SK-N-SH (cell line): ENCODE measurements around the gene CRB1.

Experiments
- ELF1 ChIP-seq: IDR thresholded peaks from 2 replicates; pipeline ENCODE4 v1.4.0; 2012
- GABPA ChIP-seq: IDR thresholded peaks from 2 replicates; pipeline ENCODE4 v1.4.0; 2012; ENCODE audit warnings: low read depth, mild to moderate bottlenecking
- MEF2A ChIP-seq: IDR thresholded peaks from 2 replicates; pipeline ENCODE4 v1.4.0; 2012; ENCODE audit warnings: low read depth, borderline replicate concordance
- NRF1 ChIP-seq: IDR thresholded peaks from 2 replicates; pipeline ENCODE4 v1.6.1; 2012; ENCODE audit warnings: low read depth, mild to moderate bottlenecking, low read length
- POLR2AphosphoS5 ChIP-seq: IDR thresholded peaks from 2 replicates; pipeline ENCODE4 v1.6.1; 2012; ENCODE audit warnings: low read depth, low read length
- RAD21 ChIP-seq: IDR thresholded peaks from 2 replicates; pipeline ENCODE4 v1.6.1; 2012; ENCODE audit warnings: mild to moderate bottlenecking, low read length
- REST ChIP-seq: IDR thresholded peaks from 2 replicates; pipeline ENCODE4 v1.6.1; 2012; ENCODE audit warnings: mild to moderate bottlenecking, low read depth, low read length, moderate library complexity
- SMC3 ChIP-seq: IDR thresholded peaks from 2 replicates; pipeline ENCODE4 v1.6.1; 2012; ENCODE audit warnings: low read depth, low read length, improper control_type of control experiment
- TAF1 ChIP-seq: IDR thresholded peaks from 2 replicates; pipeline ENCODE4 v1.6.1; 2012; ENCODE audit warnings: low read depth, mild to moderate bottlenecking, low read length, moderate library complexity, borderline replicate concordance
- TEAD4 ChIP-seq: IDR thresholded peaks from 2 replicates; pipeline ENCODE4 v1.4.0; 2012; ENCODE audit warnings: mild to moderate bottlenecking, borderline replicate concordance; ENCODE audit not compliant: insufficient read depth
- TF ChIP-seq, protein P1 (sequence below): fragments of 200-600 bp; sonication (generic); IDR thresholded peaks from 2 replicates; pipeline ENCODE4 v1.6.1; 2017; ENCODE audit warnings: antibody characterized with exemption, mild to moderate bottlenecking, moderate library complexity
- TF ChIP-seq, protein P2 (sequence below): IDR thresholded peaks from 2 replicates; pipeline ENCODE4; 2012
- TF ChIP-seq, protein P3 (sequence below): IDR thresholded peaks from 2 replicates; pipeline ENCODE4 v1.4.0; 2012; ENCODE audit warnings: low read depth, borderline replicate concordance

DNA sequence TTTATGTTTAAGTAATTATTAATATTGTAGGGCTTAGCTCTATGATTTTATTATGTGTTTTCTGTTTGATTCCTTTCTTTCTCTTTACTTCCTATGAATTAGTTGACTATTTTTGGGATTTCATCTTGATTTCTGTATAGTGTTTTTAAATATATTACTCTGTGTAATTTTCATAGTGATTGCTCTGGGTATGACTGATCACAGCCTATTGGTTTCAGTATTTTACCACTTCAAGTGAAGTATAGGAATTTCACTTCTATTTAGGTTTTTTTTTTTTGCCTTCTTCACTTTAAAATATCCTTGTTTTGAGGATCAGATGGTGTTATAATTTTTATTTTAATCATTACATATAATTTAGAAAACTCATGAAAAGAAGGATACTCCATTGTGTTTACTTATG lies 94.8 kb downstream of the CRB1 start:
- TF ChIP-seq, protein P1, sequence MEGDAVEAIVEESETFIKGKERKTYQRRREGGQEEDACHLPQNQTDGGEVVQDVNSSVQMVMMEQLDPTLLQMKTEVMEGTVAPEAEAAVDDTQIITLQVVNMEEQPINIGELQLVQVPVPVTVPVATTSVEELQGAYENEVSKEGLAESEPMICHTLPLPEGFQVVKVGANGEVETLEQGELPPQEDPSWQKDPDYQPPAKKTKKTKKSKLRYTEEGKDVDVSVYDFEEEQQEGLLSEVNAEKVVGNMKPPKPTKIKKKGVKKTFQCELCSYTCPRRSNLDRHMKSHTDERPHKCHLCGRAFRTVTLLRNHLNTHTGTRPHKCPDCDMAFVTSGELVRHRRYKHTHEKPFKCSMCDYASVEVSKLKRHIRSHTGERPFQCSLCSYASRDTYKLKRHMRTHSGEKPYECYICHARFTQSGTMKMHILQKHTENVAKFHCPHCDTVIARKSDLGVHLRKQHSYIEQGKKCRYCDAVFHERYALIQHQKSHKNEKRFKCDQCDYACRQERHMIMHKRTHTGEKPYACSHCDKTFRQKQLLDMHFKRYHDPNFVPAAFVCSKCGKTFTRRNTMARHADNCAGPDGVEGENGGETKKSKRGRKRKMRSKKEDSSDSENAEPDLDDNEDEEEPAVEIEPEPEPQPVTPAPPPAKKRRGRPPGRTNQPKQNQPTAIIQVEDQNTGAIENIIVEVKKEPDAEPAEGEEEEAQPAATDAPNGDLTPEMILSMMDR: no peak
- TF ChIP-seq SMC3 (no peak), TEAD4 (no peak), GABPA (no peak), ELF1 (no peak), TAF1 (no peak), REST (no peak), NRF1 (no peak), RAD21 (no peak), POLR2AphosphoS5 (no peak), MEF2A (no peak)
- TF ChIP-seq, protein P2, sequence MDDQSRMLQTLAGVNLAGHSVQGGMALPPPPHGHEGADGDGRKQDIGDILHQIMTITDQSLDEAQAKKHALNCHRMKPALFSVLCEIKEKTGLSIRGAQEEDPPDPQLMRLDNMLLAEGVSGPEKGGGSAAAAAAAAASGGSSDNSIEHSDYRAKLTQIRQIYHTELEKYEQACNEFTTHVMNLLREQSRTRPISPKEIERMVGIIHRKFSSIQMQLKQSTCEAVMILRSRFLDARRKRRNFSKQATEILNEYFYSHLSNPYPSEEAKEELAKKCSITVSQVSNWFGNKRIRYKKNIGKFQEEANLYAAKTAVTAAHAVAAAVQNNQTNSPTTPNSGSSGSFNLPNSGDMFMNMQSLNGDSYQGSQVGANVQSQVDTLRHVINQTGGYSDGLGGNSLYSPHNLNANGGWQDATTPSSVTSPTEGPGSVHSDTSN: no peak
- TF ChIP-seq, protein P3, sequence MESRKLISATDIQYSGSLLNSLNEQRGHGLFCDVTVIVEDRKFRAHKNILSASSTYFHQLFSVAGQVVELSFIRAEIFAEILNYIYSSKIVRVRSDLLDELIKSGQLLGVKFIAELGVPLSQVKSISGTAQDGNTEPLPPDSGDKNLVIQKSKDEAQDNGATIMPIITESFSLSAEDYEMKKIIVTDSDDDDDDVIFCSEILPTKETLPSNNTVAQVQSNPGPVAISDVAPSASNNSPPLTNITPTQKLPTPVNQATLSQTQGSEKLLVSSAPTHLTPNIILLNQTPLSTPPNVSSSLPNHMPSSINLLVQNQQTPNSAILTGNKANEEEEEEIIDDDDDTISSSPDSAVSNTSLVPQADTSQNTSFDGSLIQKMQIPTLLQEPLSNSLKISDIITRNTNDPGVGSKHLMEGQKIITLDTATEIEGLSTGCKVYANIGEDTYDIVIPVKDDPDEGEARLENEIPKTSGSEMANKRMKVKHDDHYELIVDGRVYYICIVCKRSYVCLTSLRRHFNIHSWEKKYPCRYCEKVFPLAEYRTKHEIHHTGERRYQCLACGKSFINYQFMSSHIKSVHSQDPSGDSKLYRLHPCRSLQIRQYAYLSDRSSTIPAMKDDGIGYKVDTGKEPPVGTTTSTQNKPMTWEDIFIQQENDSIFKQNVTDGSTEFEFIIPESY: no peak
